AG04450 (cell line): Measurements from ENCODE around the gene CPA5. TPM values are rescaled to one million over a fixed set of nuclear protein-coding genes. Genes with fewer than 3 reads are reported as not detected.

Experiments used
- CTCF ChIA-PET: fragments of 300-600, 350-600 bp; formaldehyde crosslinking; extraction: SDS; loops from one replicate; lab custom pipeline; 2022; ENCODE audit warnings: antibody characterized with exemption, inconsistent platforms; lab: Charles Lee
- POLR2A ChIA-PET: fragments of 350-600 bp; formaldehyde crosslinking; extraction: SDS; loops from one replicate; lab custom pipeline; 2021; ENCODE audit warnings: antibody characterized with exemption, inconsistent platforms; lab: Yijun Ruan, JAX
- DNase-seq: peaks from one replicate; pipeline ENCODE4 v3.0.0-alpha.2; 2011; ENCODE audit warnings: low read depth, low spot score
- H3K27ac ChIP-seq: one replicate; pipeline ENCODE4 v1.5.1; 2012; ENCODE audit warnings: low read depth, low read length, control low read depth
- H3K27me3 ChIP-seq: one replicate; pipeline ENCODE4 v1.6.0; 2012; ENCODE audit warnings: low read length; ENCODE audit not compliant: control insufficient read depth, insufficient read depth
- H3K4me3 ChIP-seq: 2 replicates; pipeline ENCODE4 v1.5.1; 2011; ENCODE audit warnings: mild to moderate bottlenecking, low read depth, low read length, control low read depth
- H3K9me3 ChIP-seq: 2 replicates; pipeline ENCODE4 v1.5.1; 2012; ENCODE audit warnings: low read length; ENCODE audit not compliant: control insufficient read depth, insufficient read depth
- polyA plus RNA-seq: library from polyadenylated mRNA; depleted of rRNA; stranded (reverse); fragments of >200 nt; gene quantifications from 2 replicates; pipeline ENCODE4 v1.2.3, GENCODE V29; 2011
- TF ChIP-seq, protein P1 (sequence below): IDR thresholded peaks from 2 replicates; pipeline ENCODE4 v1.5.1; 2011; ENCODE audit warnings: low read depth, low read length, control low read depth, inconsistent platforms

CPA5 gene
- polyA plus RNA-seq, 1 experiment: 0.14 TPM

DNA sequence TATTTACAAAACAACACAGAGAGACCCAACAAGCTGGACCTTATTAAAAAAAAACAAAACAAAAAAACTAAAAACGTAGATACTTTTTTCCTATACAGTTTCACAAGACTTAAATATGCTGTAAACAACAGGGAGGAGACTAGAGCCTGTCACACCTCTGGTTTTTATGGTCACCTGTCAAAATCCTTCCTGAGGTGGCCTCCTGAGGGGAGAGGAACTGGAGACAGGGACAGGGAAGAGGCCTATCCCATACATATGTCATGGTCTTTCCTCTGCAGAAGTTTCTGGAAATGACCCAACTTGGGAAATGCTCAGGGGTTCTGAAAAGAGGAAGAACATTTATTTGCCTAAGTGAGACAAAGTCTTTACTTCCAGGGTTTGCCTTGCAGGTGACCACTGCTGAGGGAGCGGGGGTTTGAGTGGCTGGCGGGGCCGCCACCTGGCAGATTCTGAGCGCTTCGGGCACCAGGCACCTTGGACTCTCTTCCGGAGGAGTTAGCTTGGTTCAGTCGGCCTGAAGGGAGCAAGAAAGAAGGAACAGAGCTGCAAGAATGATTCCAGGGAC, 54.0 kb downstream of the CPA5 start:
- no peak overlapping the region for H3K4me3 ChIP-seq
- no peak overlapping the region for H3K27ac ChIP-seq
- TF ChIP-seq, protein P1, sequence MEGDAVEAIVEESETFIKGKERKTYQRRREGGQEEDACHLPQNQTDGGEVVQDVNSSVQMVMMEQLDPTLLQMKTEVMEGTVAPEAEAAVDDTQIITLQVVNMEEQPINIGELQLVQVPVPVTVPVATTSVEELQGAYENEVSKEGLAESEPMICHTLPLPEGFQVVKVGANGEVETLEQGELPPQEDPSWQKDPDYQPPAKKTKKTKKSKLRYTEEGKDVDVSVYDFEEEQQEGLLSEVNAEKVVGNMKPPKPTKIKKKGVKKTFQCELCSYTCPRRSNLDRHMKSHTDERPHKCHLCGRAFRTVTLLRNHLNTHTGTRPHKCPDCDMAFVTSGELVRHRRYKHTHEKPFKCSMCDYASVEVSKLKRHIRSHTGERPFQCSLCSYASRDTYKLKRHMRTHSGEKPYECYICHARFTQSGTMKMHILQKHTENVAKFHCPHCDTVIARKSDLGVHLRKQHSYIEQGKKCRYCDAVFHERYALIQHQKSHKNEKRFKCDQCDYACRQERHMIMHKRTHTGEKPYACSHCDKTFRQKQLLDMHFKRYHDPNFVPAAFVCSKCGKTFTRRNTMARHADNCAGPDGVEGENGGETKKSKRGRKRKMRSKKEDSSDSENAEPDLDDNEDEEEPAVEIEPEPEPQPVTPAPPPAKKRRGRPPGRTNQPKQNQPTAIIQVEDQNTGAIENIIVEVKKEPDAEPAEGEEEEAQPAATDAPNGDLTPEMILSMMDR: no peak
- no peak for DNase-seq
- ChIA-PET CTCF (no interaction called here), POLR2A (no interaction called here)
- no peaks in the 10 kb centered on the region for H3K27me3 ChIP-seq
- no peaks in the 10 kb centered on the region for H3K9me3 ChIP-seq

- Histone ChIP-seq H3K27me3 (no peaks in the 10 kb centered on the region), H3K9me3 (no peaks in the 10 kb centered on the region), H3K27ac (peak overlapping the region; percentile 62), H3K4me3 (no peak overlapping the region)
- TF ChIP-seq, protein P1: no peak
- ChIA-PET POLR2A (interaction anchor here (0.6 kb wide), 1 partner anchor 281 kb away, joined by 8 read pairs; no protein-coding TSS in a partner anchor), CTCF (no interaction called here)
- DNase-seq: no peak
These were observed 55.5 kb downstream of the CPA5 start for GRCh38 chr7:130400120-130400572.

GRCh38 chr7:130401101-130401500, 56.5 kb downstream of the CPA5 start:
- TF ChIP-seq, protein P1: no peak
- no peak for DNase-seq
- Histone ChIP-seq H3K27ac (no peak overlapping the region), H3K27me3 (no peaks in the 10 kb centered on the region), H3K4me3 (no peak overlapping the region), H3K9me3 (no peaks in the 10 kb centered on the region)
- CTCF ChIA-PET: no interaction called here
- POLR2A ChIA-PET: no interaction called here

GRCh38 chr7:130401578-130401977, 57.0 kb downstream of the CPA5 start:
- ChIA-PET POLR2A (interaction anchor here (0.6 to 0.7 kb wide), 2 partner anchors 29 to 164 kb away, joined by 3 to 4 read pairs; no protein-coding TSS in a partner anchor), CTCF (interaction anchor here (0.5 kb wide), 1 partner anchor 294 kb away, joined by 3 read pairs; no protein-coding TSS in a partner anchor)
- H3K27ac ChIP-seq: no peak overlapping the region
- no peaks in the 10 kb centered on the region for H3K9me3 ChIP-seq
- TF ChIP-seq, protein P1: no peak
- DNase-seq: no peak
- no peaks in the 10 kb centered on the region for H3K27me3 ChIP-seq
- H3K4me3 ChIP-seq: no peak overlapping the region

DNA sequence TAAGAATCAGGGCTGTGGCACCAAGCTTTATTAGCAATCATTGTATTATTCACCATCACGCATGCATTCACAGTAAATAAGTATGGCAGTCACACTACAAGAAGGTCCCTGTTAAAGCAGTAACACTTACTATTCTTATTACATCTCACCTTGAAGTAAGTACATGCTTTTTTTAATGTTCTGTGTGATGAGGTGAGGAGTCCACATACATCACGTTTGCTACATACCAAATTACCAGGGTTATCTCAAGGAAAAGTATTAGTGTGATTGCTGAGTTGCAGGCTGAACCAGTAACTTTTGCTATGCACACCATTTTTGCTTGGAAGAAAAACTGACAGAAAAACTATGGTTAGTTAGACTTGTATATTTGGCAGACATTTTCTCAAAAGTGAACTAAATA, 60.4 kb downstream of the CPA5 start:
- H3K27ac ChIP-seq: no peak overlapping the region
- TF ChIP-seq, protein P1: no peak
- DNase-seq: no peak
- H3K4me3 ChIP-seq: no peak overlapping the region
- no peaks in the 10 kb centered on the region for H3K9me3 ChIP-seq
- ChIA-PET CTCF (no interaction called here), POLR2A (no interaction called here)
- no peaks in the 10 kb centered on the region for H3K27me3 ChIP-seq
